Measurements from ENCODE around the gene CKS1B. TPM values are rescaled to one million over a fixed set of nuclear protein-coding genes. Genes with fewer than 3 reads are reported as not detected.

CKS1B gene
- total and polyA plus RNA-seq, 9 of the 15 experiments (the other 6 are each of a cell fraction or from before 2014, with no cell fraction given): 215 to 1,103 (median 460) TPM

DNA sequence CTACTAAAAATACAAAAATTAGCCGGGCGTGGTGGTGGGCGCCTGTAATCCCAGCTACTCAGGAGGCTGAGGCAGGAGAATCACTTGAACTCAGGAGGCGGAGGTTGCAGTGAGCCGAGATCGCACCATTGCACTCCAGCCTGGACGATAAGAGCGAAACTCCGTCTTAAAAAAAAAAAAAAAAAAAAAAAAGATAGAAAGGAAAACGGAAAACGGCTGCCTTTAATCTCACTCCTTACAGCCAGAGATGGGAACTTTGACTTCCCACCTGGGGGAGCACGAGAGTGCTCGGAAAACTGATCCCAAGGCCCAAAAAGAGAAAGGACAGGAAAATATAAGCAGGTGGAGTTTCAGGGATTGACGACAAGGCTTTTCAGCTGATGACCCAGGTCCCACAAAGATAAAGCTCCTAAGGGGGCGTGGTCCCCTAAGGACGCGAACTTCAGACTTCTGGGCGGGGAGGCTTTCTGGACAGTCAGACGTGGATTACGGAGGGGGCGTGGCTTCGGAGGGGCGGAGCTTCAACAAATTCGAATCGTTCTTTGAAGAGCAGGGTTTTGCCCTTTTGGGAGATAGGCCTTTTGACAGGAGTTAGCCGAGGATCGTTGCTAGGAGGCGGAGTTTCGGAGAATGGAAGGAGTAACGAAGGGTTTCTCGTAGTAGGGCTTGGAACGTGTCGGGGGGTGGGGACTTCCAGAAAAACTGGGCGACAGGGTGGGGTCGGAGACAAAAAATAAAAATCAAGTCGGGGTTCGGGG, 958 bp upstream of the CKS1B start (continued):
- TF ChIP-seq ZNF407 (IDR thresholded peaks at IDR 0.05; ENCODE audit: low read depth) (peak; percentile 14; the same call in 1 of the 2 replicates), SIN3A (IDR thresholded peaks at IDR 0.05; ENCODE audit: borderline replicate concordance in 2 of 2, control insufficient read depth in 1 of 2, low read depth in 2 of 2, low read length in 2 of 2) (peak; percentile 68 to 92; a peak in 3 of 4 replicates), KDM1A (IDR thresholded peaks at IDR 0.05) (0 out of 4 replicates have a peak, but pooled peaks of 1 of the 2 experiments have one; percentile 25), THRAP3 (IDR thresholded peaks at IDR 0.05; ENCODE audit: borderline replicate concordance) (peak; percentile 53; the same call in 1 of the 2 replicates), GTF2F1 (IDR thresholded peaks at IDR 0.05; ENCODE audit: low read depth, low read length) (peak; percentile 47; the same call in 1 of the 2 replicates), POLR2A (conservative IDR thresholded peaks at IDR 0.05) (peak; percentile 86), HNRNPLL (IDR thresholded peaks at IDR 0.05; ENCODE audit: low read depth, low read length, poor library complexity, severe bottlenecking) (peak; percentile 83), TEAD4 (IDR thresholded peaks at IDR 0.05; ENCODE audit: low read length) (no peak), TEAD4 (CRISPR knock-in tag; IDR thresholded peaks at IDR 0.05; ENCODE audit: borderline replicate concordance) (no peak), NKRF (IDR thresholded peaks at IDR 0.05; ENCODE audit: borderline replicate concordance) (peak; percentile 81; the same call in 1 of the 2 replicates), PHB2 (IDR thresholded peaks at IDR 0.05; ENCODE audit: low read depth) (no peak)
- TF ChIP-seq, protein P1, sequence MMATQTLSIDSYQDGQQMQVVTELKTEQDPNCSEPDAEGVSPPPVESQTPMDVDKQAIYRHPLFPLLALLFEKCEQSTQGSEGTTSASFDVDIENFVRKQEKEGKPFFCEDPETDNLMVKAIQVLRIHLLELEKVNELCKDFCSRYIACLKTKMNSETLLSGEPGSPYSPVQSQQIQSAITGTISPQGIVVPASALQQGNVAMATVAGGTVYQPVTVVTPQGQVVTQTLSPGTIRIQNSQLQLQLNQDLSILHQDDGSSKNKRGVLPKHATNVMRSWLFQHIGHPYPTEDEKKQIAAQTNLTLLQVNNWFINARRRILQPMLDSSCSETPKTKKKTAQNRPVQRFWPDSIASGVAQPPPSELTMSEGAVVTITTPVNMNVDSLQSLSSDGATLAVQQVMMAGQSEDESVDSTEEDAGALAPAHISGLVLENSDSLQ (IDR thresholded peaks at IDR 0.05): peak; percentile 80
- TF ChIP-seq, protein P2, sequence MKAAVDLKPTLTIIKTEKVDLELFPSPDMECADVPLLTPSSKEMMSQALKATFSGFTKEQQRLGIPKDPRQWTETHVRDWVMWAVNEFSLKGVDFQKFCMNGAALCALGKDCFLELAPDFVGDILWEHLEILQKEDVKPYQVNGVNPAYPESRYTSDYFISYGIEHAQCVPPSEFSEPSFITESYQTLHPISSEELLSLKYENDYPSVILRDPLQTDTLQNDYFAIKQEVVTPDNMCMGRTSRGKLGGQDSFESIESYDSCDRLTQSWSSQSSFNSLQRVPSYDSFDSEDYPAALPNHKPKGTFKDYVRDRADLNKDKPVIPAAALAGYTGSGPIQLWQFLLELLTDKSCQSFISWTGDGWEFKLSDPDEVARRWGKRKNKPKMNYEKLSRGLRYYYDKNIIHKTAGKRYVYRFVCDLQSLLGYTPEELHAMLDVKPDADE (conservative IDR thresholded peaks at IDR 0.05; ENCODE audit: control insufficient read depth, low read depth, low read length): no peak
